ENCODE measurements around the gene TNFAIP1. TPM values are rescaled to one million over a fixed set of nuclear protein-coding genes. Genes with fewer than 3 reads are reported as not detected.
A peak's percentile ranks its signal among the peaks of the same experiment; 100 is the strongest.
"Not testable (repeated sequence)": the region's sequence is repeated elsewhere in the genome, so short reads cannot be mapped to it uniquely, and the experiment has no call there.

Gene TNFAIP1
- total RNA-seq, 1 donor from 2014 or later = 18.9 TPM

DNA sequence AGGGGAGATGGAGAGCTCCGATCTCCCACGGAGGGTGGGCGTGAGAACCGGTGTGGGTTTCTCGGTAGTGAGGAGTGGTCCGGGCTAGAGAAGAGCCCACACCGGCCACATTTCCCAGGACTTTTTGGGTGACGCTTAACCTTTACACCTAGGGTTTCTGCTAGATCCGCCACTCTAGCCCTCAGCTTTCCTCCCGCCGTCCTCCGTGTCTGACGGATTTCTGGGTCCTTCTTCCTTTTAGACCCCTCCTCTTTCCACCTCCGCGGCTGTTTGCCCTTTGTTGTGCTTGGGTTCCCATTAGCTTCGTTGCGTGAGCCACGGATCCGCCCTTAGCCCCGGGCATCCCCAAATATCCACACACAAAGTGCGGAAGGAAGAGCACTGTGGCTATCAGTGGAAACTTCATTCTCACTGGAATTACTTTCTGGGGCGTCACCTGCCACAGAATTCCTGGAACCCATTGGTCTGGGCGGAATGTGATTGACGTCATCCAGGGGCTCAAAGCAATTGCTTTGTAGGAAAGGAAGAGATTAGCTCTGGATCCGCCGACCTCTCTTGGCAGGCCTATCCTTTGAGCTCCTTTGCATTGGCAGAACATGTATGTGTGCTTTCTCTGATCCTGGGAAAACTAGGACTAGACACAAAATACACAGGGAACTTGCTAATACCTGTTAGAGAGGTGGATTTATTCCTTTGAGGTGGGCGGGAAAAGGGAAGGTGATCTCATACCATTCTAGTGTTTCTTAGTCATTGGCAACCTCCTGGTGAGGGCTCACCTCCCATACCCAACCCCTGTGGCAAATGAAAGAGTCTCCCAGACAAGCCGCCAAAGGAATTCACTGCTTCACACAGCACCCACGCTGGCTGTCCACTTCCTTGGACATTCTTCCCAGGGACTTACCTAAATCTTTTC is 654 bp downstream of the TNFAIP1 start:
- POLR2A ChIA-PET = interaction anchor here (0.6 to 4.3 kb wide), 19 partner anchors 9 to 1668 kb away, joined by 3 to 110 read pairs (median 3); partner anchors contain the start of genes ALDOC, BLTP2, POLDIP2 and RPL23A
- CTCF ChIA-PET = interaction anchor here (1.4 to 1.5 kb wide), 2 partner anchors 80 to 531 kb away, joined by 5 to 8 read pairs; no protein-coding TSS in a partner anchor
- H3K9me3 Mint-ChIP-seq = no peaks in the 10 kb centered on the region
- H3K36me3 Mint-ChIP-seq (ENCODE audit: low read depth) = peaks cover 32% of the 10 kb centered on the region
- ATAC-seq (ENCODE audit: low read depth) = no peak
- peak overlapping the region; percentile 96 for H3K4me3 Mint-ChIP-seq
- intact Hi-C loops (cut with micrococcal nuclease) = loop anchor here (1.0 to 2.0 kb wide), 8 partner anchors 17 to 530 kb away; partner anchors contain the start of genes LYRM9, POLDIP2, SARM1 and SLC46A1
- no peak for DNase-seq
- H3K27me3 Mint-ChIP-seq = no peaks in the 10 kb centered on the region
- TF ChIP-seq, protein P1, sequence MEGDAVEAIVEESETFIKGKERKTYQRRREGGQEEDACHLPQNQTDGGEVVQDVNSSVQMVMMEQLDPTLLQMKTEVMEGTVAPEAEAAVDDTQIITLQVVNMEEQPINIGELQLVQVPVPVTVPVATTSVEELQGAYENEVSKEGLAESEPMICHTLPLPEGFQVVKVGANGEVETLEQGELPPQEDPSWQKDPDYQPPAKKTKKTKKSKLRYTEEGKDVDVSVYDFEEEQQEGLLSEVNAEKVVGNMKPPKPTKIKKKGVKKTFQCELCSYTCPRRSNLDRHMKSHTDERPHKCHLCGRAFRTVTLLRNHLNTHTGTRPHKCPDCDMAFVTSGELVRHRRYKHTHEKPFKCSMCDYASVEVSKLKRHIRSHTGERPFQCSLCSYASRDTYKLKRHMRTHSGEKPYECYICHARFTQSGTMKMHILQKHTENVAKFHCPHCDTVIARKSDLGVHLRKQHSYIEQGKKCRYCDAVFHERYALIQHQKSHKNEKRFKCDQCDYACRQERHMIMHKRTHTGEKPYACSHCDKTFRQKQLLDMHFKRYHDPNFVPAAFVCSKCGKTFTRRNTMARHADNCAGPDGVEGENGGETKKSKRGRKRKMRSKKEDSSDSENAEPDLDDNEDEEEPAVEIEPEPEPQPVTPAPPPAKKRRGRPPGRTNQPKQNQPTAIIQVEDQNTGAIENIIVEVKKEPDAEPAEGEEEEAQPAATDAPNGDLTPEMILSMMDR (IDR thresholded peaks at IDR 0.05) = no peak
- peaks cover 37% of the 10 kb centered on the region for H3K4me1 Mint-ChIP-seq
- peak overlapping the region; percentile 89 for H3K27ac Mint-ChIP-seq

DNA sequence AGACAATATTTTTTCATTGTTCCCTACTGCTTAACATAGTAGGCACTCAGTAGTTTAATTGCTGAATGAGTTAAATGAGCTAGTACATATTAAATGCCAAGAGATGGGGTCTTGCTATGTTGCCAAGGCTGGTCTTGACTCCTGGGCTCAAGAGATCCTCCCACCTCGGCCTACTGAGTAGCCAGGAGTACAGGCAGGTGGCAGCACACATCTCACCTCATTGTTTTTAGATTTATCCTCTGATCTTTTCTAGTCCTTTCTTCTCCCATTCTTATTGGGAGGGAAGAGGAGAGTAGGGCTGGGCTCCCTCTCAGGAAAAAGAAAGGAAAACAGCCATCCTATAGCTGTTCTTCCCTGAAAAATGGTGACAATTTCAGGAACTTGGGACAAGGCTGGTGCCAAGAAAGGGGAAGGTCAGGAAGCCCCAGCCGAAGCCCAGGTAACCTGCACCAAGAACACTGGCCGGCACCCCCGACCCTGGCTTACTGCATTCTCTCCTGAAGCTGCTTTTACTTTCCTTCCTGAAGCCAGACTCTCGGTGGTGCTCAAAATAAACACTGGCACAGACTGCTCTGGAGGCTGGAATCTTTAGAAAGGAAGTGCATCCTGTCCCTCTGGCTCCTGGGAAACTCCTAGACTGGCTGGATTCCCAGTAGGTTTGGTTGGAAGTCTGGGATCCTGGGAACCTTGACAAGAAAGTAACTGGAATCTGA is 2.7 kb downstream of the TNFAIP1 start:
- Mint-ChIP-seq H3K27ac (no peak overlapping the region), H3K36me3 (ENCODE audit: low read depth) (peaks cover 38% of the 10 kb centered on the region), H3K4me1 (peaks cover 37% of the 10 kb centered on the region), H3K9me3 (no peaks in the 10 kb centered on the region), H3K27me3 (no peaks in the 10 kb centered on the region), H3K4me3 (no peak overlapping the region)
- ATAC-seq (ENCODE audit: low read depth) (no peak), DNase-seq (no peak)
- POLR2A ChIA-PET = interaction anchor here (0.8 kb wide), 1 partner anchor 19 kb away, joined by 3 read pairs; the partner anchor contains the start of gene POLDIP2
- TF ChIP-seq, protein P1 (IDR thresholded peaks at IDR 0.05) = no peak
- CTCF ChIA-PET = no interaction called here
- intact Hi-C loops (cut with micrococcal nuclease) = no loop called here

DNA sequence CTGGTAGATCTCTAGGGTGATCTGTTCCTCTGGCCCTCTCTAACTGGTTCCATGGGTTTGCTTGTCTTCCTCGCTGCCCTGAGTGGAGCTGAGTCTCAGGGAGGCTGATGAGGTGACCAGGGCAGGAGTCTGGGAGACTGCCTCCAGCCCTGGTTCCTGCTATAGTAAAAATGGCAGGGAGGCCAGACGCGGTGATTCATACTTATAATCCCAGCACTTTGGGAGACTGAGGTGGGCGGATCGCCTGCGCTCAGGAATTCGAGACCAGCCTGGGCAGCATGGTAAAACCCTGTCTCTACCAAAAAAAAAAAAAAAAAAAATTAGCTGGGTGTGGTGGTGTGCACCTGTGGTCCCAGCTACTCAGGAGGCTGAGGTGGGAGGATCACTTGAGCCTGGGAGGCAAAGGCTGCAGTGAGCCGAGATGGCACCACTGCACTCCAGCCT is 3.2 kb downstream of the TNFAIP1 start:
- H3K9me3 Mint-ChIP-seq; CTCF ChIA-PET; intact Hi-C loops (cut with micrococcal nuclease); H3K27me3 Mint-ChIP-seq; DNase-seq; H3K27ac Mint-ChIP-seq; H3K4me3 Mint-ChIP-seq; POLR2A ChIA-PET; ATAC-seq (ENCODE audit: low read depth): not testable (repeated sequence)
- Mint-ChIP-seq H3K36me3 (ENCODE audit: low read depth) (peaks cover 41% of the 10 kb centered on the region), H3K4me1 (peaks cover 36% of the 10 kb centered on the region)

- DNase-seq (no peak), ATAC-seq (ENCODE audit: low read depth) (no peak)
- no peak overlapping the region for H3K4me3 Mint-ChIP-seq
- TF ChIP-seq, protein P1 (IDR thresholded peaks at IDR 0.05) = no peak
- CTCF ChIA-PET = no interaction called here
- peaks cover 48% of the 10 kb centered on the region for H3K36me3 Mint-ChIP-seq (ENCODE audit: low read depth)
- H3K4me1 Mint-ChIP-seq = peaks cover 30% of the 10 kb centered on the region
- no peaks in the 10 kb centered on the region for H3K27me3 Mint-ChIP-seq
- H3K27ac Mint-ChIP-seq = no peak overlapping the region
- intact Hi-C loops (cut with micrococcal nuclease) = no loop called here
- H3K9me3 Mint-ChIP-seq = no peaks in the 10 kb centered on the region
- POLR2A ChIA-PET = interaction anchor here (0.6 kb wide), 1 partner anchor 42 kb away, joined by 5 read pairs; no protein-coding TSS in a partner anchor
Observed at GRCh38 chr17:28339431-28339830, 3.9 kb downstream of the TNFAIP1 start.

GRCh38 chr17:28340374-28340773 is 4.8 kb downstream of the TNFAIP1 start:
- intact Hi-C loops (cut with micrococcal nuclease) = no loop called here
- ChIA-PET CTCF (no interaction called here), POLR2A (no interaction called here)
- Mint-ChIP-seq H3K4me3 (no peak overlapping the region), H3K36me3 (ENCODE audit: low read depth) (peaks cover 53% of the 10 kb centered on the region), H3K27me3 (no peaks in the 10 kb centered on the region), H3K9me3 (no peaks in the 10 kb centered on the region), H3K4me1 (peaks cover 23% of the 10 kb centered on the region), H3K27ac (no peak overlapping the region)
- ATAC-seq (ENCODE audit: low read depth) (no peak), DNase-seq (no peak)
- TF ChIP-seq, protein P1 (IDR thresholded peaks at IDR 0.05) = no peak
